ENCODE results near the gene DCUN1D3. TPM values are rescaled to one million over a fixed set of nuclear protein-coding genes. Genes with fewer than 3 reads are reported as not detected.

DCUN1D3 gene, protein sequence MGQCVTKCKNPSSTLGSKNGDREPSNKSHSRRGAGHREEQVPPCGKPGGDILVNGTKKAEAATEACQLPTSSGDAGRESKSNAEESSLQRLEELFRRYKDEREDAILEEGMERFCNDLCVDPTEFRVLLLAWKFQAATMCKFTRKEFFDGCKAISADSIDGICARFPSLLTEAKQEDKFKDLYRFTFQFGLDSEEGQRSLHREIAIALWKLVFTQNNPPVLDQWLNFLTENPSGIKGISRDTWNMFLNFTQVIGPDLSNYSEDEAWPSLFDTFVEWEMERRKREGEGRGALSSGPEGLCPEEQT
- total RNA-seq (2014; rRNA removed; shearing (Covaris generic)) (3.1 and 3.3 TPM in 2 replicates), total RNA-seq (2022) (4.5 and 5.1 TPM in 2 replicates), Bru-seq, nascent RNA (percentile 66 among the genes with signal in this experiment), BruChase-seq, experiment 1, labeled RNA remaining after a 6-hour chase (percentile 68 among the genes with signal in this experiment), BruChase-seq, experiment 2, labeled RNA remaining after a 2-hour chase (percentile 77 among the genes with signal in this experiment)
- long read RNA-seq, full-length matches to known transcripts = 1 of 2 reads
- long read RNA-seq, partial matches to known transcripts = 0 of 2 reads
- long read RNA-seq, other reads (novel, unspliced or antisense) = 1 of 2 reads

DNA sequence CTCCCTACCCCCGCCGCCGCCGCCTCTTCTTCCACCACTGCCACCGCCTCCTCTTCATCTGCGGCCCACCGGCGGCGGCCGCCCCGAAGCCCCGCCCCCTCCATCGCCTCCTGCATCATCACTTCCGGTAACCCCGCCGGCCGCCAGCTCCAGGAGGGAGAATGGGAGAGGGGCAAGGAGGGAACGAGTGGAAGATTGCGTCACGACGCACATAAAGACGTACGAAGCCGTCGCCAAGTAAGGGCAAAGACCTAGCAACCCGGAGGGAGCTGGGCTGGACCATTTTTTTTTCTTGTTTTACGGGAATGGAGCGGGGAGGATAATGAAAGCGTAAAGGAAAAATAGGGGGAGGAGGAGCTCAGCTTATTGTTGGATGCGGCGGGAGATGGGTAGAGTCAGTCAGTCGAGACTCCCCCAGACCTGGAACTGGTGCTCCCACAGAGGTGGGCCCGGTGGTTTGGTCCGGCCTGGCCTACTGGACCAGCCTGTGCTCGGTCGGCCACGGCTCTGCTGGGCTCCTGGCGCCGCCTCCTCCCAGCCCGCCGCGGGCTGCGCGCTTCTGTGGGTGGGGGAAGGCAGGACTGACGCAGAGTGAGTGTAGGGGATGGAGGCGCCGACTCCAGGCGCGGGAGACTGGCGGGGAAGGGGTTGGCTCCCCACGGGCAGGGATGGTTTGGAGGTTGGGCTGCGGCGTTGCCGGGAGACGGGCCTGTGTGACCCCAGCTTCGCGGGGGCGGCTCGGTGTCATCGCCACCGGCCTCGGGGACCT, at the start of gene DCUN1D3, which contains the start of gene LYRM1:
DCUN1D3 (minus strand) TSS at position 60 of the 769 bp plus-strand sequence. CDS start 37,820 bp downstream, outside the sequence.
LYRM1 (plus strand) TSS at position 473 of the 769 bp plus-strand sequence. CDS start 14,785 bp downstream, outside the sequence.
- H4K20me1 ChIP-seq (ENCODE audit: insufficient read depth, low read length) = peaks cover 18% of the 10 kb centered on the region
- TF ChIP-seq EZH2phosphoT487 (IDR thresholded peaks at IDR 0.05; ENCODE audit: borderline replicate concordance, low read depth, low read length) = no peak
- TF ChIP-seq, protein P1, sequence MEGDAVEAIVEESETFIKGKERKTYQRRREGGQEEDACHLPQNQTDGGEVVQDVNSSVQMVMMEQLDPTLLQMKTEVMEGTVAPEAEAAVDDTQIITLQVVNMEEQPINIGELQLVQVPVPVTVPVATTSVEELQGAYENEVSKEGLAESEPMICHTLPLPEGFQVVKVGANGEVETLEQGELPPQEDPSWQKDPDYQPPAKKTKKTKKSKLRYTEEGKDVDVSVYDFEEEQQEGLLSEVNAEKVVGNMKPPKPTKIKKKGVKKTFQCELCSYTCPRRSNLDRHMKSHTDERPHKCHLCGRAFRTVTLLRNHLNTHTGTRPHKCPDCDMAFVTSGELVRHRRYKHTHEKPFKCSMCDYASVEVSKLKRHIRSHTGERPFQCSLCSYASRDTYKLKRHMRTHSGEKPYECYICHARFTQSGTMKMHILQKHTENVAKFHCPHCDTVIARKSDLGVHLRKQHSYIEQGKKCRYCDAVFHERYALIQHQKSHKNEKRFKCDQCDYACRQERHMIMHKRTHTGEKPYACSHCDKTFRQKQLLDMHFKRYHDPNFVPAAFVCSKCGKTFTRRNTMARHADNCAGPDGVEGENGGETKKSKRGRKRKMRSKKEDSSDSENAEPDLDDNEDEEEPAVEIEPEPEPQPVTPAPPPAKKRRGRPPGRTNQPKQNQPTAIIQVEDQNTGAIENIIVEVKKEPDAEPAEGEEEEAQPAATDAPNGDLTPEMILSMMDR (conservative IDR thresholded peaks at IDR 0.05; ENCODE audit: low read length) = no peak
- peaks cover 27% of the 10 kb centered on the region; the same call in 1 of the 2 replicates for H3K79me2 ChIP-seq (ENCODE audit: insufficient read depth, low read depth, low read length)
- H3K27ac ChIP-seq (ENCODE audit: low read depth, low read length, poor library complexity, severe bottlenecking) = peak within 1 kb of the TSS; percentile 56
- DNase-seq (ENCODE audit: low spot score) = peak; percentile 95
- intact Hi-C loops (cut with micrococcal nuclease; ENCODE audit: unreplicated experiment) = loop anchor here (2.0 to 10.0 kb wide), 3 partner anchors 26 to 1397 kb away; partner anchors contain the start of genes ERI2, POLR3E and REXO5
- H3K9me2 ChIP-seq (ENCODE audit: insufficient read depth, low read length) = no peaks in the 10 kb centered on the region
- no TSS peak for BruUV-seq (replicated peaks)
- peaks cover 50% of the 10 kb centered on the region for H3K4me1 ChIP-seq (ENCODE audit: insufficient read depth, low read length, poor library complexity, severe bottlenecking)
- ChIA-PET CTCF (ENCODE audit: unreplicated experiment) (no interaction called here), POLR2A (interaction anchor here (0.7 to 1.3 kb wide), 4 partner anchors 25 to 1449 kb away, joined by 4 to 5 read pairs (median 4); partner anchors contain the start of genes ERI2 and REXO5)
- peaks cover 29% of the 10 kb centered on the region for H3K36me3 ChIP-seq (ENCODE audit: insufficient read depth, low read length)
- peak within 1 kb of the TSS; percentile 75 for H3K4me3 ChIP-seq (ENCODE audit: low read depth, low read length, poor library complexity, severe bottlenecking)
- H3K4me2 ChIP-seq (ENCODE audit: low read length) = peak within 1 kb of the TSS; percentile 91
- peak within 1 kb of the TSS; percentile 75 for H2AFZ ChIP-seq (ENCODE audit: low read length)
- no peaks in the 10 kb centered on the region for H3K9me3 ChIP-seq (ENCODE audit: low read length)

DNA sequence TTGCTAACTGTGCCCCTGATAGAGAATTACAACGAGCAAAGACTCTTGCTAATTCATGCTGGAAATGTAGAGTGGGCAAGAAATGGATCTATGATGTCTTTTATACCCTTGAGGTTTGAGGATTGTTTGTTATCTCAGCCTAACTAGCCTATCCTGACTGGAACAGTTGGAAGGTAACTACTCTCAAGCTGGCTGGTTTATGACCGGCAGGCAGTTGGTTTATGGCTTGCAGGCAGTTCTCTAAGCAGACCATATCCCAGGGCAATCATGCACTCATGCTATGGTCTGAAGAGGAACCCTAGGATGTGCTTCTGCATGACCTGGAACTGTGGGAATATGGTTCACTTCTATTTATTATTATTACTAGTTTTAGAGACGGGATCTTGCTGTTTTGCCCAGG, 49.5 kb upstream of the DCUN1D3 start:
- CTCF ChIA-PET (ENCODE audit: unreplicated experiment) = no interaction called here
- POLR2A ChIA-PET = no interaction called here
- Histone ChIP-seq H3K27ac (ENCODE audit: low read depth, low read length, poor library complexity, severe bottlenecking) (no peak overlapping the region), H3K36me3 (ENCODE audit: insufficient read depth, low read length) (no peaks in the 10 kb centered on the region), H3K4me2 (ENCODE audit: low read length) (no peak overlapping the region), H3K9me3 (ENCODE audit: low read length) (no peaks in the 10 kb centered on the region), H3K79me2 (ENCODE audit: insufficient read depth, low read depth, low read length) (no peaks in the 10 kb centered on the region), H3K4me1 (ENCODE audit: insufficient read depth, low read length, poor library complexity, severe bottlenecking) (no peaks in the 10 kb centered on the region), H3K4me3 (ENCODE audit: low read depth, low read length, poor library complexity, severe bottlenecking) (no peak overlapping the region), H3K9me2 (ENCODE audit: insufficient read depth, low read length) (no peaks in the 10 kb centered on the region), H2AFZ (ENCODE audit: low read length) (no peak overlapping the region), H4K20me1 (ENCODE audit: insufficient read depth, low read length) (no peaks in the 10 kb centered on the region)
- no TSS peak for BruUV-seq (replicated peaks)
- no peak for TF ChIP-seq EZH2phosphoT487 (IDR thresholded peaks at IDR 0.05; ENCODE audit: borderline replicate concordance, low read depth, low read length)
- TF ChIP-seq, protein P1 (conservative IDR thresholded peaks at IDR 0.05; ENCODE audit: low read length) = no peak
- intact Hi-C loops (cut with micrococcal nuclease; ENCODE audit: unreplicated experiment) = no loop called here
- DNase-seq (ENCODE audit: low spot score) = no peak
